Diencephalon (tissue), 1 donor: Measurements from ENCODE around the gene LACRT. TPM values are rescaled to one million over a fixed set of nuclear protein-coding genes. Genes with fewer than 3 reads are reported as not detected.

Experiments used
- total RNA-seq: library from RNA; depleted of rRNA; stranded (reverse); fragments of >200 nt; gene quantifications from one replicate; pipeline ENCODE4 v1.2.3, GENCODE V29; 2014

The LACRT gene, protein sequence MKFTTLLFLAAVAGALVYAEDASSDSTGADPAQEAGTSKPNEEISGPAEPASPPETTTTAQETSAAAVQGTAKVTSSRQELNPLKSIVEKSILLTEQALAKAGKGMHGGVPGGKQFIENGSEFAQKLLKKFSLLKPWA
- total RNA-seq: not detected

DNA sequence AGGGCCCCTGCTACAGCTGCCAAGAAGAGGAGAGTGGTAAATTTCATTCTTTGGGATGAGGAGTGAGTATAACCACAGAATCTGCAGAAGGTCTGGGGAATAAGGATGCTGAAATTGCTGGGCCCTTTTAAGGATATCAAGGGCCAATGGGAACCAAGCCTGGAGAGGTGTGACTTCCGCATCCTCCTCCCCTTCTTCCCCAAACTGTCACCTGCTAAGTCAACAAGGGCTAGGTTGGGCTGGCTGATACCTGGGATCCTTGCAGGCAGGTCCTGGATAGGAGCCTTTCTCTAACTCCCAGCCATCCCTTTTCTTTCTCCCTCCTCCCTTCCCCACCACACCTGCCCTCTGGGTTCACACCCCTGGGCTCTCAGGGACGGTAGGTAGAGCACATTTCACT lies at the start of gene LACRT:
TSS of gene LACRT (minus strand) at position 101 of the 400 bp plus-strand sequence. CDS start at position 47, 54 bp downstream.

DNA sequence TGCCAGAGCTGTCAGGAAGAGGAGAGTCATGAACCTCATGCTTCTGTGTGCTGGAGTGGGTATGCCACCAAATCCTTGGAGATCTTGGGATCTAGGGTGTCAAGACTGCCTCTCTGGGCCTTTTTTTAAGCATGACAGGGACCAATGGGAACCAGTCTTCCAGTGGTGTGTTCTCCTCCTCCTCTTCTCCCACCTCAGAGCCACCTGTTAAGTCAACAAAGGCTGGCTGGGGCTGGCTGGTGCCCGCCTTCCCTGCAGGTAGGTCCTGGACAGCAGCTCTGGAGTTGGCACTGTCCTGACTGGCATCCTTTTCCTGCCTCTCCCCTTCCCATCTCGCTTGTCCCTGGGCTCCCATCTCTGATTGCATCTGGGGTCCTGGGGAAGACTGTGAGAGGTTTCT lies 13.6 kb upstream of the LACRT start, which contains the start of gene DCD:
TSS of gene DCD (minus strand) at position 101 of the 400 bp plus-strand sequence. CDS start at position 39, 62 bp downstream.

DNA sequence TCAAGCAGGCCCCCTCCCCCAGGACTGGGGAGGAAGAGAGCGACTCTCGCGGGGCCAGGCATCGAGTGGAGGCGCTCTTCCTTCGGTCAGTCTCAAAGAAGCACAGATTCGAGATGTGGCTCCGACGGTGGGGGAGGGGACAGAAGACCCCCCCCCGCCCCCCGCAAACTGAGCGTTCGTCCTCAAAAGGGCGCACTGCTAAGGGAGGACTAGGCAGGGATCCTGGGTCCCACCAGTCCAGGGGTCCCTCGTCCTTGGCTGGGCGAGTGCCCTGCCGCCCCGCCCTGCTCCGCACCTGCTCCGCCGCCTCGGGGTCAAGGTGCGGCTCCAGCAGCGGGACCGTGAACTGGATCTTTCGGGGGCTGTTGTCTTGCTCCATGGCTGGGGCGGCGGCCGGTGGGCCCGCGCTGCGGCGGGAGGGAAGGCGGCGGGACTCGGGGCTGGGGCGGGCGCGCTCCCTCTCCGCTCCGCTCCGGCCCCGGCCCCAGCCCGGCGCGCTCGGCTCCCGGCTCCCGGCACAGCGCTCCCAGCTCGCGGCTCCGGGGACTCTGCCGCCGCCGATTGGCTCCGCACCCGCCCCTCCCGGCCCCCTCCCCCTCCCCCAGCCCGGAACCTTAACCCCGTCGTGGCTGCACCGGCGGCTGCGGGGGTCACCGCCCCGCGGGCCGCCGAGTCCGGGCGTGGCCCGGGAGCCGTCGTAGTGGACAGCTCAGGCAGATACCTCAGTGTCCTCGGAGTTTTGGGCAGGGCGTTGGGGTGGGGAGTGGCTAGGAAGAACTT lies 46.4 kb downstream of the LACRT start, which contains the start of gene PPP1R1A:
TSS of gene PPP1R1A (minus strand) at position 550 of the 780 bp plus-strand sequence. CDS start at position 379, 171 bp downstream.

Other genes with a start within 250 kb of the LACRT start
- 6.7 TPM for gene ITGA5, start 215.6 kb downstream of the LACRT start, total RNA-seq
- not detected for gene GTSF1, start 161.3 kb downstream of the LACRT start, total RNA-seq
- gene NCKAP1L, start 137.1 kb downstream of the LACRT start, total RNA-seq: 10.4 TPM
- 25.6 TPM for gene PDE1B, start 85.3 kb downstream of the LACRT start, total RNA-seq
- 31.8 TPM for gene PPP1R1A, start 46.2 kb downstream of the LACRT start, total RNA-seq
- gene DCD, start 13.5 kb upstream of the LACRT start, total RNA-seq: not detected
- not detected for gene MUCL1, start 219.6 kb upstream of the LACRT start, total RNA-seq